Heart right ventricle (tissue), 16 donors: ENCODE data around the gene KLHL12. TPM values are rescaled to one million over a fixed set of nuclear protein-coding genes. Genes with fewer than 3 reads are reported as not detected.
"Not testable (repeated sequence)": the region's sequence is repeated elsewhere in the genome, so short reads cannot be mapped to it uniquely, and the experiment has no call there.

ENCODE experiments used
- ATAC-seq, 8 donors: fragments of 200-7000 bp; cut with Tn5 transposase; one replicate each; pipeline ENCODE4 v1.9.1; 2020; ENCODE audit warnings: mild to moderate bottlenecking in 8 of 8, moderate library complexity in 8 of 8, moderate number of reproducible peaks in 1 of 8
- DNase-seq, 2 donors: peaks; one replicate each; pipeline ENCODE4 v3.0.0-alpha.2; 2020
- H3K27ac ChIP-seq, 10 donors: fragments of 200-600 bp; sonication (generic) in 2 of 10; one replicate each; pipeline versions ENCODE4 v1.5.0 to v1.8.0; 2020 to 2022; ENCODE audit warnings: mild to moderate bottlenecking in 3 of 10
- H3K27me3 ChIP-seq, 7 donors: fragments of 200-600 bp; one replicate each; pipeline ENCODE4 v1.8.0; 2021 to 2022; ENCODE audit warnings: mild to moderate bottlenecking in 2 of 7
- H3K36me3 ChIP-seq, 9 donors: fragments of 200-600 bp; sonication (generic) in 1 of 9; one replicate each; pipeline versions ENCODE4 v1.5.0 to v1.8.0; 2020 to 2022; ENCODE audit warnings: mild to moderate bottlenecking in 2 of 9
- H3K4me1 ChIP-seq, 9 donors: fragments of 200-600 bp; sonication (generic) in 1 of 9; one replicate each; pipeline versions ENCODE4 v1.5.0 to v1.8.0; 2020 to 2022; ENCODE audit warnings: mild to moderate bottlenecking in 4 of 9
- H3K4me3 ChIP-seq, 10 donors: fragments of 200-600 bp; sonication (generic) in 2 of 10; one replicate each; pipeline versions ENCODE4 v1.5.0 to v1.8.0; 2020 to 2022; ENCODE audit warnings: mild to moderate bottlenecking in 7 of 10, moderate library complexity in 2 of 10
- H3K9me3 ChIP-seq, 11 donors: fragments of 200-600 bp in 10 of 11; sonication (generic) in 2 of 11; one replicate each; pipeline versions ENCODE4 v1.5.0 to v1.8.0; 2013 to 2022; ENCODE audit warnings: mild to moderate bottlenecking in 2 of 11, control low read depth in 1 of 11, moderate library complexity in 1 of 11
- WGBS, 2 donors: extraction: QIAGEN DNeasy Blood & Tissue Kit; methylation state at CpG; one replicate each; pipeline ENCODE4 v1.1.7; 2013; ENCODE audit warnings: inconsistent platforms in 1 of 2; 5-methylcytosine and 5-hydroxymethylcytosine counted together
- intact Hi-C, 10 donors: fragments of 100-400 bp; cut with DNase I; formaldehyde crosslinking; loops; one replicate each; pipeline versions ENCODE4 v1.11.1 to v1.14.2; 2022
- polyA plus RNA-seq, 2 donors: library from polyadenylated mRNA; stranded (reverse); fragments of 200-250 nt; gene quantifications; one replicate each; pipeline ENCODE4 v1.2.3, GENCODE V29; 2013
- total RNA-seq, 10 donors: library from RNA; stranded (reverse); fragmentation: NEBNext Ultra II Directional in 3 of 10; extraction: Animal tissue kit (Norgen Biotek cat#: 25700) in 3 of 10; gene quantifications; one replicate each; pipeline versions ENCODE4 v1.2.1 to v1.2.4, GENCODE V29; 2021 to 2023
- TF ChIP-seq, protein P1 (sequence below), 9 donors: fragments of 200-600 bp; sonication (generic) in 2 of 9; IDR thresholded peaks; one replicate each; pipeline versions ENCODE4 v1.5.0 to v1.8.0; 2021 to 2022; ENCODE audit warnings: antibody characterized with exemption in 9 of 9, mild to moderate bottlenecking in 5 of 9, moderate library complexity in 1 of 9
- donor health status: Arrhythmogenic right ventricular cardiomyopathy.
- donor health status: ischemic (EF 13 %, LVEDD 7.1; RV severe dilation, severe dysfunction).
- donor health status: healthy with polysubstance abuse.
- donor health status: DM: no; HTN: yes; CAD: no.
- donor health status: DM: no; HTN: no; CAD: no.
- donor health status: ischemic (EF 25% LVEDD 6.9; RV normal size, moderate dysfunction).
- donor health status: ischemic (EF 25% LVEDD 5.7; RV mildly dilated, moderate dysfunction).
- donor health status: healthy.
- donor health status: DM: yes; HTN: yes; CAD: no.
- donor health status: Ischemic cardiomyopathy.
- donor health status: ischemic (EF 35%, LVEDD 5.7; RV mildly dilated, moderate dysfunction).
- donor health status: nonischemic (EF 11% LVEDD 7.7; RV severe dilation, severe dysfunction).
- donor health status: DM: yes; HTN: yes; CAD: no.
- donor health status: PGD.
- donor health status: ischemic (EF 29% LVEDD 5.4; RV normal size, mild dysfunction).
- donor health status: nonischemic (EF 23%, LVEDD 6.1; RV moderate dilation, normal function).

Gene KLHL12
- total and polyA plus RNA-seq, 12 donors: 9.8 to 31.5 (median 22.2) TPM

- Histone ChIP-seq H3K27me3 (no peaks in the 10 kb centered on the region), H3K9me3 (no peaks in the 10 kb centered on the region), H3K36me3 (peaks cover 0 to 70% (median 52%) of the 10 kb centered on the region in 9 donors), H3K4me1 (no peaks in the 10 kb centered on the region), H3K4me3 (no peak overlapping the region), H3K27ac (no peak overlapping the region)
- TF ChIP-seq, protein P1, sequence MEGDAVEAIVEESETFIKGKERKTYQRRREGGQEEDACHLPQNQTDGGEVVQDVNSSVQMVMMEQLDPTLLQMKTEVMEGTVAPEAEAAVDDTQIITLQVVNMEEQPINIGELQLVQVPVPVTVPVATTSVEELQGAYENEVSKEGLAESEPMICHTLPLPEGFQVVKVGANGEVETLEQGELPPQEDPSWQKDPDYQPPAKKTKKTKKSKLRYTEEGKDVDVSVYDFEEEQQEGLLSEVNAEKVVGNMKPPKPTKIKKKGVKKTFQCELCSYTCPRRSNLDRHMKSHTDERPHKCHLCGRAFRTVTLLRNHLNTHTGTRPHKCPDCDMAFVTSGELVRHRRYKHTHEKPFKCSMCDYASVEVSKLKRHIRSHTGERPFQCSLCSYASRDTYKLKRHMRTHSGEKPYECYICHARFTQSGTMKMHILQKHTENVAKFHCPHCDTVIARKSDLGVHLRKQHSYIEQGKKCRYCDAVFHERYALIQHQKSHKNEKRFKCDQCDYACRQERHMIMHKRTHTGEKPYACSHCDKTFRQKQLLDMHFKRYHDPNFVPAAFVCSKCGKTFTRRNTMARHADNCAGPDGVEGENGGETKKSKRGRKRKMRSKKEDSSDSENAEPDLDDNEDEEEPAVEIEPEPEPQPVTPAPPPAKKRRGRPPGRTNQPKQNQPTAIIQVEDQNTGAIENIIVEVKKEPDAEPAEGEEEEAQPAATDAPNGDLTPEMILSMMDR (IDR thresholded peaks at IDR 0.05): no peak
- intact Hi-C loops: no loop called here
- 78 to 84% methylated on average over 4 of the region's 4 CpGs for WGBS, 2 donors
- DNase-seq: no peak
- ATAC-seq: no peak
Observed at GRCh38 chr1:202941372-202941771, 14.3 kb upstream of the KLHL12 start.

GRCh38 chr1:202940561-202940960, 13.5 kb upstream of the KLHL12 start:
- Histone ChIP-seq H3K27me3 (no peaks in the 10 kb centered on the region), H3K9me3 (no peaks in the 10 kb centered on the region), H3K27ac (no peak overlapping the region), H3K36me3 (peaks cover 0 to 62% (median 47%) of the 10 kb centered on the region in 9 donors), H3K4me3 (no peak overlapping the region), H3K4me1 (no peaks in the 10 kb centered on the region)
- TF ChIP-seq, protein P1 (IDR thresholded peaks at IDR 0.05): no peak
- no peak for ATAC-seq
- intact Hi-C loops: no loop called here
- DNase-seq: no peak

DNA sequence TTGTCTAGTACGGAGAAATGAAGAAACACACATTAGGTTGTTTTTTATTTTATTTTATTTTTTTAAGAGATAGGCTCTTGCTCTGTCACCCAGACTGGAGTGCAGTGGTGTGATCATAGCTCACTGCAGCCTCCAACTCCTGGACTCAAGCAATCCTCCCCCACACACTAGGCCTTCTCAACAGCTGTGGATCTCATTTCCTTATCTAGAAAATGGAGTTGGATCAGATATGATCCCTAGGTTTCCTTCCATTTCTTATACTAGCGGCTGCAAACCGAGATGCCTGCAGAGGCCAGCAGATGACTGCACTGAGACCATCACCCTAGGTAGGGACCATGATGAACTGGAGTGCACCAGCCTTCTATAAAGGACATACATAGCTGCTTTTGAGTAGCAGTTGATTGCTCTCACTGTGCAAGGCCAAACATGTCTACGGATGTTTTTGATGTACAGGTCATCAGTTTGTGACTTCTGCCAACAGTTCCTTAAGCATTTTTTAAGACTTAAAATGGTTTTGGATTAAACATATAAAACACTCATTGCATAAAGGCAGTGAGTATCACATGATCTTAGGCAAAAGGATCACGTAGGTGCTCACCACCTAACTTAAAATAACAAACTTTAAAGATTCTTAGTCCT, 11.4 kb upstream of the KLHL12 start:
- H3K27ac ChIP-seq: no peak overlapping the region
- H3K4me3 ChIP-seq: no peak overlapping the region
- no peaks in the 10 kb centered on the region for H3K27me3 ChIP-seq
- DNase-seq (no peak), ATAC-seq (peak in 5 of 8 donors; percentile 28 to 73 (median 38))
- TF ChIP-seq, protein P1 (IDR thresholded peaks at IDR 0.05): no peak
- intact Hi-C loops: no loop called here
- H3K36me3 ChIP-seq: peaks cover 0 to 40% (median 26%) of the 10 kb centered on the region in 9 donors
- no peaks in the 10 kb centered on the region for H3K4me1 ChIP-seq
- 59 to 64% methylated on average over 5 of the region's 5 CpGs for WGBS, 2 donors
- H3K9me3 ChIP-seq: no peaks in the 10 kb centered on the region

GRCh38 chr1:202936409-202936808, 9.4 kb upstream of the KLHL12 start:
- peaks cover 0 to 13% (median 0%) of the 10 kb centered on the region in 11 donors for H3K9me3 ChIP-seq
- H3K4me3 ChIP-seq, DNase-seq, H3K27me3 ChIP-seq, H3K4me1 ChIP-seq, H3K27ac ChIP-seq, intact Hi-C loops, ATAC-seq: not testable (repeated sequence)
- H3K36me3 ChIP-seq: peaks cover 0 to 20% (median 9%) of the 10 kb centered on the region in 9 donors
- WGBS, 2 donors: 80 to 100% methylated on average over 1 of the region's 6 CpGs

GRCh38 chr1:202935844-202936243, 8.8 kb upstream of the KLHL12 start:
- intact Hi-C loops: no loop called here

More at GRCh38 chr1:202935844-202936243, 8.8 kb upstream of the KLHL12 start:
- Histone ChIP-seq H3K4me3 (no peak overlapping the region), H3K27ac (no peak overlapping the region), H3K27me3 (no peaks in the 10 kb centered on the region), H3K9me3 (peaks cover 0 to 13% (median 0%) of the 10 kb centered on the region in 11 donors), H3K4me1 (no peaks in the 10 kb centered on the region), H3K36me3 (peaks cover 0 to 15% (median 6%) of the 10 kb centered on the region in 9 donors)
- WGBS, 2 donors: 64 to 84% methylated on average over 3 of the region's 3 CpGs
- ATAC-seq: no peak
- TF ChIP-seq, protein P1 (IDR thresholded peaks at IDR 0.05): no peak
- no peak for DNase-seq
